ENCODE results near the gene MED9.

- no peak for TF ChIP-seq CTCF (IDR thresholded peaks at IDR 0.05; ENCODE audit: extremely low read depth in 1 of 2, insufficient read depth in 1 of 2, low read depth in 1 of 2, low read length in 2 of 2)
- TF ChIP-seq EZH2 (IDR thresholded peaks at IDR 0.05; ENCODE audit: borderline replicate concordance, low read depth, low read length, severe bottlenecking): no peak
- TF ChIP-seq POLR2A (IDR thresholded peaks at IDR 0.05; ENCODE audit: low read depth, low read length): no peak
- no peak for TF ChIP-seq GATA2 (IDR thresholded peaks at IDR 0.05; ENCODE audit: insufficient read depth, insufficient read length, low read depth, low read length)
- TF ChIP-seq POLR2AphosphoS5 (IDR thresholded peaks at IDR 0.05; ENCODE audit: insufficient read depth, low read depth, low read length): no peak
- no peak for TF ChIP-seq MYC (IDR thresholded peaks at IDR 0.05; ENCODE audit: low read depth, low read length)
- TF ChIP-seq MAX (IDR thresholded peaks at IDR 0.05; ENCODE audit: insufficient read depth, insufficient read length): no peak
Measured at GRCh38 chr17:17512866-17513265, 36.1 kb downstream of the MED9 start.

Data from endothelial cell of umbilical vein (primary cell).